DMS53 treated with DMSO at 0.1 percent for 48 hours (cell line): ENCODE measurements around the gene RABL6.
A peak's percentile ranks its signal among the peaks of the same experiment; 100 is the strongest.

Experiments
- DNase-seq: peaks from one replicate; lab custom pipeline; 2025; ENCODE audit not compliant: unreplicated experiment; lab: John Stamatoyannopoulos, UW

RABL6 gene

GRCh38 chr9:136845465-136846260, 37.9 kb downstream of the RABL6 start:
- DNase-seq = no peak

- DNase-seq = peak; percentile 14
Observed at GRCh38 chr9:136846376-136847087, 38.8 kb downstream of the RABL6 start.

- DNase-seq = peak; percentile 70
Observed at GRCh38 chr9:136847088-136847825, 39.5 kb downstream of the RABL6 start.

GRCh38 chr9:136847826-136848392, 40.2 kb downstream of the RABL6 start:
- DNase-seq = peak; percentile 84

GRCh38 chr9:136848393-136849037, 40.8 kb downstream of the RABL6 start:
- DNase-seq = peak; percentile 17

GRCh38 chr9:136849038-136849959, 41.6 kb downstream of the RABL6 start, which contains the start of gene PHPT1:
PHPT1 (plus strand) TSS chr9:136849409; CDS start chr9:136849431, 22 bp downstream.
- peak; percentile 98 for DNase-seq

- no peak for DNase-seq
Observed at GRCh38 chr9:136849960-136850865, 42.5 kb downstream of the RABL6 start.

GRCh38 chr9:136850866-136851775, 43.4 kb downstream of the RABL6 start:
- no peak for DNase-seq

GRCh38 chr9:136851941-136852663, 44.4 kb downstream of the RABL6 start, which contains the start of gene MAMDC4:
MAMDC4 (plus strand) TSS chr9:136852346; CDS start chr9:136852417, 71 bp downstream.
- no peak for DNase-seq

GRCh38 chr9:136852664-136853595, 45.2 kb downstream of the RABL6 start:
- no peak for DNase-seq

- DNase-seq = no peak
Observed at GRCh38 chr9:136853596-136854112, 45.9 kb downstream of the RABL6 start.

GRCh38 chr9:136854113-136854841, 46.5 kb downstream of the RABL6 start:
- no peak for DNase-seq

GRCh38 chr9:136854842-136855460, 47.2 kb downstream of the RABL6 start:
- no peak for DNase-seq

- DNase-seq = no peak
Observed at GRCh38 chr9:136855461-136856078, 47.8 kb downstream of the RABL6 start.
